Aortic smooth muscle cell (primary cell): ENCODE results near the gene DNAI4. TPM values are rescaled to one million over a fixed set of nuclear protein-coding genes. Genes with fewer than 3 reads are reported as not detected.

Experiments
- total RNA-seq: library from RNA; depleted of rRNA; stranded (reverse); fragments of >200 nt; gene quantifications from 2 replicates; pipeline ENCODE4 v1.2.3, GENCODE V29; 2014

The DNAI4 gene
- total RNA-seq: 9.1 and 11.9 TPM in 2 replicates

DNA sequence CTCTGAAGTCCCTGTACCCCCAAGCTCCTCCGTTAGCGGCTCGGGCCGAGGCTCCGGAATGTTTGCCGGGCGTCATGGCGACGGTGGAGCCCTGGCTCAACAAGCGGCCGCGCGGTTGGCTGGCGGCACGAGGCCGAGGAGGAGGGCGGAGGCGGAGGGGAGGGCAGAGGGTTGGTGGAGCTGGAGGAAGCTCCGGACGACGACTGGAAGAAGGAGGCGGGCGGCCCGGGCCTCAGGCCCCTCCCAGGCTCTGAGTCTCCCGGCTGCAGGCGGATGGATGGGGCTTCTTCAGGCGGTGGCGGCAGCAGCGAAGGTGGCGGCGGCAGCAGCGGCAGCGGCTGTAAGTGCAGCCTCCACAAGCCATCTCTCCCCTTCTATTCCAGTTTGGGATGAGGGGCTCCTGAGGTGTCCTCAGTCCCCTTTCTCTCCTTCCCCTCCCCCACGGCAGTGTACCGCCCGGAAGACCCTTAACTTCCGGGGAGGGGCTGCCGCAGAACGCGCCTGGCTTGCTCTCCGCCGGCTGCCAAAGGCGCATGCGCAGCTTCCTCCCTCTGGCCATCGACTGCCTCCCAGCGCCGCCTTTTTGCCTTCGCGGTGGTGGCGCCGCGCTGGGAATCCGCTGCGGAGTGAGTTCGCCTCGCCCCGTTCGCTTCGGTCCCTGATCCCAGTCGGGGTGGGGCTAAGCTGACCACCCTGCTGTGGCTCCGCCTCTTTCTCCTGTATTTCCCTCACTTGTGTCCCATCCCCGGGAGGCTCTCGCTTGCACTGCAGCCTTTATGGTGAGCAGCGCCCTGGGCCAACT, at the start of gene DNAI4, which contains the start of gene MIER1:
Gene DNAI4 (minus strand): TSS at position 101 of the 802 bp plus-strand sequence. CDS start 25 bp downstream, at position 76.
Gene MIER1 (plus strand): TSS at position 235 of the 802 bp plus-strand sequence. CDS start 39 bp downstream, at position 274.

Other genes starting within 250 kb of the DNAI4 start
- 0.37 and 0.40 TPM in 2 replicates for gene DYNLT5, start 172.4 kb downstream of the DNAI4 start, total RNA-seq
- gene INSL5, start 123.6 kb downstream of the DNAI4 start, total RNA-seq: not detected in 2 replicates
- 25.1 and 31.4 TPM in 2 replicates for gene MIER1, start 134 bp upstream of the DNAI4 start, total RNA-seq
- gene SLC35D1, start 129.3 kb upstream of the DNAI4 start, total RNA-seq: 12.3 and 14.5 TPM in 2 replicates
- gene C1orf141, start 210.1 kb upstream of the DNAI4 start, total RNA-seq: not detected in 2 replicates
- gene IL23R, start 241.6 kb upstream of the DNAI4 start, total RNA-seq: not detected in 2 replicates